ENCODE measurements around the gene SLN. TPM values are rescaled to one million over a fixed set of nuclear protein-coding genes. Genes with fewer than 3 reads are reported as not detected.

SLN gene
- total and polyA plus RNA-seq, 9 of the 15 experiments (the other 6 are each of a cell fraction or from before 2014, with no cell fraction given), result not detected

DNA sequence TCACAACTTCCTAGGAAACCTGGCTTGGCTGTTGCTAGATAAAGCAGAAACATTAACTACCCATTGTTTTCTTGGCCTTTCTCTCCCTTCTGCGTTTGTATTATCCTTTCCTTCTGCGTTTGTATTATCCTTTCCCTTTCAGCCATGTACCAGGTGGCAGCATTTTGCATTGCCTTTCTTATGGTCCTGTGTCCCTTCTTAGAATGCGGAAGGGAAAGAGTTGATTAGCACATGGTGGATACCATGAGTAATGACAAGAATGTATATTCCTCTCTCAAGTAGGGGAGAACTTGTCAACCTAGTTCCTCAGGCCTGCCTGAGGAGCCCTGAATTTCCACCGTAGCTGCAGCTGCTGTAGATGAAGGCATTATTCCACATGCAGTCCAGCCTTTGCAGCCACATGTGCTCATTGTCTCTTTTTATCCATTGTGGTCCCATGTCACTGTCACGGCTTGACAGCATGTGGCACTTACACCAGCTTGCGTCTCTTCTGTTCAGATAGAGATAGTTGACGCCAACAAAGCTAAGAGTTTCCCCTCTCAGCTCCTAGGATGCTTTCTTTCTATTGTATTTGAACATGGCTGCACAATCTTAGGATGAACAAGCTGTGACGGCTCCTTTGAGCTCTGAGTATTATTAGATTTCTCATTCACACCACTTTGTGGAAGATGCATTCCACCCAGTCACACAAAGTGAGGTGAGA lies 44.8 kb downstream of the SLN start:
- ChIA-PET CTCF (ENCODE audit: low intra/inter-chr PET ratio) (no interaction called here), POLR2A (no interaction called here)
- no TSS peak for BruUV-seq (replicated peaks)
- WGBS (ENCODE audit: insufficient coverage, low coverage, missing lambda C conversion rate), result 3% methylated on average over 8 of the region's 8 CpGs
- no peak overlapping the region for H3K9ac ChIP-seq (ENCODE audit: insufficient read depth in 1 of 2, low read depth in 2 of 2, low read length in 2 of 2)
- no peak overlapping the region for H3K27ac ChIP-seq (ENCODE audit: extremely low read depth, low read depth, low read length)
- no peak for ATAC-seq
- H4K20me1 ChIP-seq (replicated peaks; ENCODE audit: control insufficient read depth, insufficient read depth, low read length), result no peaks in the 10 kb centered on the region
- DNase-seq (ENCODE audit: extremely low read depth in 1 of 4, low spot score in 3 of 4), result no peak
- H3K9me3 ChIP-seq (replicated peaks; ENCODE audit: control insufficient read depth, insufficient read depth, low read depth, low read length), result no peaks in the 10 kb centered on the region
- no peaks in the 10 kb centered on the region for H3K79me2 ChIP-seq (ENCODE audit: control insufficient read depth, insufficient read depth, low read length)
- H3K4me2 ChIP-seq (ENCODE audit: insufficient read depth, low read length), result no peak overlapping the region
- no peaks in the 10 kb centered on the region for H3K36me3 ChIP-seq (ENCODE audit: control insufficient read depth, insufficient read depth, low read length)
- H3K9me1 ChIP-seq (ENCODE audit: control insufficient read depth, insufficient read depth, low read length), result no peaks in the 10 kb centered on the region
- no peak overlapping the region for H3K4me3 ChIP-seq
- H3K27me3 ChIP-seq (ENCODE audit: control insufficient read depth in 2 of 2, insufficient read depth in 2 of 2, low read length in 2 of 2), result peaks cover 26 to 34% of the 10 kb centered on the region in 2 experiments
- FAIRE-seq, result no peak
- H3K4me1 ChIP-seq (replicated peaks in 1 of 2; ENCODE audit: control insufficient read depth in 2 of 2, insufficient read depth in 2 of 2, low read length in 2 of 2), result no peaks in the 10 kb centered on the region
- intact Hi-C loops (cut with micrococcal nuclease), result no loop called here
- TF ChIP-seq KAT2B (IDR thresholded peaks at IDR 0.05; ENCODE audit: low read depth, low read length), result no peak
- TF ChIP-seq ZNF668 (CRISPR knock-in tag; IDR thresholded peaks at IDR 0.05), result no peak
- no peak for TF ChIP-seq ZBTB49 (CRISPR knock-in tag; IDR thresholded peaks at IDR 0.05; ENCODE audit: borderline replicate concordance)
- TF ChIP-seq ELF2 (CRISPR knock-in tag; IDR thresholded peaks at IDR 0.05), result no peak
- TF ChIP-seq FOXM1 (IDR thresholded peaks at IDR 0.05; ENCODE audit: low read depth), result no peak
- TF ChIP-seq FOXM1 (CRISPR knock-in tag; IDR thresholded peaks at IDR 0.05; ENCODE audit: low read depth), result no peak
- TF ChIP-seq SOX6 (IDR thresholded peaks at IDR 0.05), result no peak
- no peak for TF ChIP-seq NELFE (IDR thresholded peaks at IDR 0.05; ENCODE audit: insufficient read depth, insufficient read length)
- no peak for TF ChIP-seq GTF2A2 (tag; IDR thresholded peaks at IDR 0.05)
- no peak for TF ChIP-seq GTF2F1 (IDR thresholded peaks at IDR 0.05; ENCODE audit: low read depth, low read length)
- no peak for TF ChIP-seq ZC3H8 (IDR thresholded peaks at IDR 0.05)
- no peak for TF ChIP-seq RBM34 (IDR thresholded peaks at IDR 0.05; ENCODE audit: borderline replicate concordance, insufficient read depth, low read length)
- in situ Hi-C loops (cut with MboI), result no loop called here
- no peak overlapping the region for H2AFZ ChIP-seq (ENCODE audit: low read depth, low read length)
